ENCODE results near the gene PFDN5. TPM values are rescaled to one million over a fixed set of nuclear protein-coding genes. Genes with fewer than 3 reads are reported as not detected.

PFDN5 gene
- 829 TPM for polyA plus RNA-seq (2012; ENCODE audit: low read depth, missing spikeins)

DNA sequence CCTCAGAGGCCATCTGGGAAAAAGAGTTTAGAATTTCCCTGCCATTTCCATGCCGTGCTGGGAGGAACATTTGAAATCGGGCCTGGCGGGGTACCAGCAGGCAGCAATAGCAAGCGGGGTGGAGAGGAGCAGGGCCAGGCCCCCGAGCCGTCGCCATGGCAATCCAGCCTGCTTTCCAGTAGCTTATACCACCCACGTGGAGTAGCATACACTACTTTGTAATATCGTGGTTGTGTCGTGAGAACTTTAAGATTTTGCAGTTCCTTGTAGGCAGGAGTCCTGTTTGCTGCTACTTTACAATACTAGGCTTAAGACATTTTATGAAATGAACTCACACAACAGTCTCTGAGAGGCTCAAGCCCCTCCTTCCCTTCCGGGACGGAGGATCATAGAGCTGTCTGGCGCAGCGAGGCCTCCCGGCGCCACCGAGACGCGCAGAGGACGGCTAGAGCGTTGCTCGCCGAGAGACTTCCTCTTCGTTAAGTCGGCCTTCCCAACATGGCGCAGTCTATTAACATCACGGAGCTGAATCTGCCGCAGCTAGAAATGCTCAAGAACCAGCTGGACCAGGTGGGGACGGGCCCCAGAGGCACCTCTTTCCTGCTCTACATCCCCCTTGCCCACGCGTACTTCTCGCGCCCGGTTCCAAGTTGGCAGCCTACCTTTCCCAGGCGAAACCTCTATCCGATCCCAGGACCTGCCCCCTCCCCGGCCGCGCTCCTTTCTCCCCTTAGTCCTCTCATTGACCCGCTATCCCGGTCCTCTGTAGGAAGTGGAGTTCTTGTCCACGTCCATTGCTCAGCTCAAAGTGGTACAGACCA lies at the start of gene PFDN5:
Gene PFDN5, plus strand, starts transcription at position 473 of the 821 bp plus-strand sequence. Its CDS starts 26 bp downstream, at position 499.
- FAIRE-seq (peak; percentile 97), DNase-seq (ENCODE audit: insufficient read length, low spot score) (peak; percentile 78)
- TF ChIP-seq SPI1 (IDR thresholded peaks at IDR 0.05; ENCODE audit: low read depth, low read length) (peak; percentile 88), POU2F2 (IDR thresholded peaks at IDR 0.05; ENCODE audit: low read depth, low read length) (peak; percentile 57), TAF1 (IDR thresholded peaks at IDR 0.05; ENCODE audit: low read depth, low read length) (peak; percentile 96), PAX5 (IDR thresholded peaks at IDR 0.05; ENCODE audit: insufficient read depth, low read length, severe bottlenecking) (no peak), POLR2A (IDR thresholded peaks at IDR 0.05; ENCODE audit: low read depth, low read length) (peak; percentile 92), POLR2AphosphoS5 (IDR thresholded peaks at IDR 0.05; ENCODE audit: low read depth, low read length) (peak; percentile 93)

DNA sequence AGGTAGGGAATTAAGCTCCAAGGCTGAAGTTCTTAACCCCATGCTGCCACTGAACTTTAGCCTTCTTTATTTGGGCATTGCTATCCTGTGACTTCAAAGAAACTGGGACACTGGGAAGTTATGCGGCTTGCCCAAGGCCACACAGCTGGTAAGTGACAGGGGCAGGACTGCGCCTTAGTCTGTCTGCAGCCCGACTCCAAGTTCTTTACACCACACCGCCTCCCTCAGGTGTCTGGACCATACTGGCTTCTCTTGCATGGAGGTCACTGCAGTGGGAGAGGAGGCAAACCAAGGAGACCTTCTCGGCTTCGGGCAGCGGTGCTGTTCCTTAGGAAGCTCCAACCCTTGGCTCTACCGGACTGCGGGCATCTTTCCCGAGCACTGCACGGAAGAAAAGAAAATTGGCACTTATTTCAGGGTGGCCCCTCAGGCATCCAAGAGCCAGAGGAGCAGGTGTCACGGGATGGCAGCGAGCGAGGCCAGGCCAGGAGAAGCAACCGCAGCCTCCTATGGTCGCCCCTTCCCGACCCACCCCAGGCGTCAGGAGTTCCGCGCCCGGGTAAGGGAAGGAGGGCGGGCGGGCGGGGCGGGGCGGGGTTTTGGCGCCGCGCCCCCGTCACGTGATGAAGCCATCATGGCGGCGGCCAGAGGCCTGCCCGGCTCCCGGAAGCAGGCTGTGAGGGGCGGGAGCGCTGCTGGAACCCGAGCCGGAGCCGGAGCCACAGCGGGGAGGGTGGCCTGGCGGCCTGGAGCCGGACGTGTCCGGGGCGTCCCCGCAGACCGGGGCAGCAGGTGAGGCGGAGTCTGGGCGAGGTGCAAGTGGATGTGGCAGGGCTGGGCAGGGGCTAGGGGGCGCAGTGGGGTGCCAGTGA lies 43.6 kb upstream of the PFDN5 start:
- no peak for TF ChIP-seq SPI1 (IDR thresholded peaks at IDR 0.05; ENCODE audit: low read depth, low read length)
- TF ChIP-seq POLR2AphosphoS5 (IDR thresholded peaks at IDR 0.05; ENCODE audit: low read depth, low read length): peak; percentile 39; the same call in 1 of the 2 replicates
- TF ChIP-seq POLR2A (IDR thresholded peaks at IDR 0.05; ENCODE audit: low read depth, low read length): peak; percentile 72
- peak; percentile 60 for TF ChIP-seq TAF1 (IDR thresholded peaks at IDR 0.05; ENCODE audit: low read depth, low read length)
- peak; percentile 92 for DNase-seq (ENCODE audit: insufficient read length, low spot score)
- FAIRE-seq: peak; percentile 66

GRCh38 chr12:53252349-53252916 lies 42.9 kb upstream of the PFDN5 start:
- DNase-seq (ENCODE audit: insufficient read length, low spot score) (no peak), FAIRE-seq (peak; percentile 13)
- TF ChIP-seq POLR2A (IDR thresholded peaks at IDR 0.05; ENCODE audit: low read depth, low read length) (no peak), PAX5 (IDR thresholded peaks at IDR 0.05; ENCODE audit: insufficient read depth, low read length, severe bottlenecking) (no peak), POU2F2 (IDR thresholded peaks at IDR 0.05; ENCODE audit: low read depth, low read length) (no peak), POLR2AphosphoS5 (IDR thresholded peaks at IDR 0.05; ENCODE audit: low read depth, low read length) (no peak), SPI1 (IDR thresholded peaks at IDR 0.05; ENCODE audit: low read depth, low read length) (no peak), TAF1 (IDR thresholded peaks at IDR 0.05; ENCODE audit: low read depth, low read length) (no peak)

- no peak for FAIRE-seq
Measured at GRCh38 chr12:53253298-53253697, 42.0 kb upstream of the PFDN5 start.

DNA sequence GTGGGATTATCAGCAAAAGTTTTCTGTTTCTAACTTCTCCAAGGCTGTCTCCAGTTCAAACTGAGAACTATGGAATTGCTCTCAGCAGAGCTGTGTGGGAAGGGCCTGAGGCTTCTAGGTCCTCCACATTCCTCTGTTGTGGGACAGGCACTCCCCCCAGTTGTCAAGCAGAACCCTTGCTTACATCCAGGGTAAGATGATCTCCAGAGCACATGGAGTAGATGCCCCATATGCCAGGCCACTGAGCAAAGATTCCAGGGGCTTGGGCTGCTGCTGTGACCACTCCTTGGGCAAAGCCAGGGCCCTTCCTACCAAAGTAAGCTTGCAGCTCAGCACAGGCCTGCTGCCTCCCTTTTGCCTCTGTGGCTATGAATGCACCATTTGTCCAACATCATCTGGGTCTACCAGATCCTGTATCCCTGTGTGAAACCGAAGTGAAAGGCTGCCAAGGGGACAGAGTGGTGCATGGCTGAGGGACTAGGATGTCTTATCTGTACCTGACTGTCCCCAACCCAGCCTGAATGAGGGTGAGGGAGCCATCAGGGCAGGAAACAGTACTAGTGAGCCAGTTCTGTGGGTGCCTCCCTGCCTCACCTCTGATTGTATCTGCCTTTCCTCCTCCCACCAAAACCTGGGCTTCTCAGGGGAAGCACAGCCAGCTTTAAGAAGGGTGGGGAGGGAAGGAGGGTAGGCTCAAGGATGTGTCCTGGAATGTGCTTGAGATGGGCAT lies 40.4 kb upstream of the PFDN5 start:
- FAIRE-seq (no peak), DNase-seq (ENCODE audit: insufficient read length, low spot score) (no peak)
- TF ChIP-seq TAF1 (IDR thresholded peaks at IDR 0.05; ENCODE audit: low read depth, low read length) (no peak), POLR2AphosphoS5 (IDR thresholded peaks at IDR 0.05; ENCODE audit: low read depth, low read length) (no peak), POLR2A (IDR thresholded peaks at IDR 0.05; ENCODE audit: low read depth, low read length) (no peak), PAX5 (IDR thresholded peaks at IDR 0.05; ENCODE audit: insufficient read depth, low read length, severe bottlenecking) (no peak), POU2F2 (IDR thresholded peaks at IDR 0.05; ENCODE audit: low read depth, low read length) (no peak), SPI1 (IDR thresholded peaks at IDR 0.05; ENCODE audit: low read depth, low read length) (no peak)

More at GRCh38 chr12:53253298-53253697, 42.0 kb upstream of the PFDN5 start:
- DNase-seq (ENCODE audit: insufficient read length, low spot score): no peak
- no peak for TF ChIP-seq TAF1 (IDR thresholded peaks at IDR 0.05; ENCODE audit: low read depth, low read length)
- TF ChIP-seq POLR2AphosphoS5 (IDR thresholded peaks at IDR 0.05; ENCODE audit: low read depth, low read length): no peak
- no peak for TF ChIP-seq PAX5 (IDR thresholded peaks at IDR 0.05; ENCODE audit: insufficient read depth, low read length, severe bottlenecking)
- TF ChIP-seq POU2F2 (IDR thresholded peaks at IDR 0.05; ENCODE audit: low read depth, low read length): no peak
- TF ChIP-seq SPI1 (IDR thresholded peaks at IDR 0.05; ENCODE audit: low read depth, low read length): no peak
- no peak for TF ChIP-seq POLR2A (IDR thresholded peaks at IDR 0.05; ENCODE audit: low read depth, low read length)

- TF ChIP-seq SPI1 (IDR thresholded peaks at IDR 0.05; ENCODE audit: low read depth, low read length) (peak; percentile 99), POU2F2 (IDR thresholded peaks at IDR 0.05; ENCODE audit: low read depth, low read length) (no peak), TAF1 (IDR thresholded peaks at IDR 0.05; ENCODE audit: low read depth, low read length) (no peak), POLR2A (IDR thresholded peaks at IDR 0.05; ENCODE audit: low read depth, low read length) (no peak), PAX5 (IDR thresholded peaks at IDR 0.05; ENCODE audit: insufficient read depth, low read length, severe bottlenecking) (no peak), POLR2AphosphoS5 (IDR thresholded peaks at IDR 0.05; ENCODE audit: low read depth, low read length) (no peak)
- DNase-seq (ENCODE audit: insufficient read length, low spot score) (no peak), FAIRE-seq (no peak)
Measured at GRCh38 chr12:53255996-53256395, 39.3 kb upstream of the PFDN5 start.

DNA sequence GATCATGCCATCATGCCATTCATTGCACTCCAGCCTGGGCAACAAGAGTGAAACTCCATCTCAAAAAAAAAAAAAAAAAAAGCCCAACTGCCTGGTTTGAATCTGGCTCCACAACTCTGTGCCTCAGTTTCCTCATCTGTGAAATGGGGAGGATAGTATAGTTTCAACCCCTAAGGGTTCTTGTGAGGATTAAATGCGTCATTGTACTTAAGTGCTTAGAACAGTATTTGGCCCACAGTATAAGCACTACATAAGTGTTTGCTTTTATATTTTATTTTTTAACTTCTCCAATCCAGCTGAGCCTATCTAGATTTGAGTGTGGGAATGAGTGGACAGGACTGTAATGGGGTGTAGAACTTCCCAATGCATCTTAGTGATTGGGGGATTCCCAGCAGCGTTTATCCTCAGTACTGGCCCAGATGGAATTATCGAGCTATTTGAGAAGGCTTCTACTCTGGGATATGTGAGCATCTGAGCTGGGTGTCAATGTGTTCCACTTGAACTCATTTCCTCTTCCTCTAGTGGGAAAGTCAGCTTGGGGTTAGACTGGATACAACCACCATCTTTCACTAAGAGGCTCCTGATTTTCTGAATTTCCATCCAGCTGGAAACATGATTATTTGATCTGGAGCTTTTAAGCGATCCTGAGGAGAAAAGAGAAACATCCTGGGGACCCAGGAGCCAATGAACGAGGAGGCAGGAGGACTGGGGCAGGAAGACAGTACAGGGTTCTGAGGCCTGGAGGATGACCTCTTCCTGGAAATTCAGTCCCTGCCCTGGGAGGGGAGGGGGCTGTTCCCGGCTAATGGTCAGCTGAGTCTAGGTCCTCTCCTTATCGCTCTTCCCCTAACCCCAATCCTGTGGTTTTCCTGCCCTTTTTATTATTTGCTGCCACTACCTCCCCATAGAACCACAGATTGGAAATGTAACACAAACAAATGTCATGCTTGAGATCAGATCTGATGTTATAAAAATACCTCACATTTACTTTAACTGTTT lies 36.5 kb upstream of the PFDN5 start:
- FAIRE-seq (no peak), DNase-seq (ENCODE audit: insufficient read length, low spot score) (no peak)
- TF ChIP-seq POLR2AphosphoS5 (IDR thresholded peaks at IDR 0.05; ENCODE audit: low read depth, low read length) (no peak), SPI1 (IDR thresholded peaks at IDR 0.05; ENCODE audit: low read depth, low read length) (no peak), POLR2A (IDR thresholded peaks at IDR 0.05; ENCODE audit: low read depth, low read length) (no peak), TAF1 (IDR thresholded peaks at IDR 0.05; ENCODE audit: low read depth, low read length) (no peak), POU2F2 (IDR thresholded peaks at IDR 0.05; ENCODE audit: low read depth, low read length) (no peak), PAX5 (IDR thresholded peaks at IDR 0.05; ENCODE audit: insufficient read depth, low read length, severe bottlenecking) (no peak)

Measured in GM12891 (cell line).